Colonic mucosa (tissue), 4 donors: ENCODE measurements around the gene UBN1. TPM values are rescaled to one million over a fixed set of nuclear protein-coding genes. Genes with fewer than 3 reads are reported as not detected.

Experiments
- DNase-seq: peaks from one replicate; pipeline ENCODE4 v3.0.0-alpha.2; 2020
- H3K27ac ChIP-seq: fragments of 200-600 bp; one replicate; pipeline ENCODE4 v1.8.0; 2021
- H3K27me3 ChIP-seq: fragments of 200-600 bp; one replicate; pipeline ENCODE4 v1.8.0; 2021
- H3K36me3 ChIP-seq: fragments of 200-600 bp; one replicate; pipeline ENCODE4 v1.8.0; 2021
- H3K4me1 ChIP-seq: fragments of 200-600 bp; one replicate; pipeline ENCODE4 v1.8.0; 2021; ENCODE audit warnings: mild to moderate bottlenecking
- H3K4me3 ChIP-seq: fragments of 200-600 bp; one replicate; pipeline ENCODE4 v1.8.0; 2021
- H3K9ac ChIP-seq, 2 donors: one replicate each; pipeline ENCODE4 v1.7.0; 2013; ENCODE audit warnings: control low read depth in 2 of 2, low read depth in 2 of 2, low read length in 2 of 2
- H3K9me3 ChIP-seq: fragments of 200-600 bp; one replicate; pipeline ENCODE4 v1.8.0; 2021
- CTCF ChIP-seq: fragments of 200-600 bp; IDR thresholded peaks from one replicate; pipeline ENCODE4 v1.8.0; 2022; ENCODE audit warnings: antibody characterized with exemption, mild to moderate bottlenecking
- intact Hi-C: fragments of 100-400 bp; cut with DNase I; formaldehyde crosslinking; loops from one replicate; pipeline ENCODE4 v1.14.1; 2022
- total RNA-seq, 2 donors: library from RNA; stranded (reverse); fragmentation: NEBNext Ultra II Directional in 1 of 2; extraction: Animal tissue kit (Norgen Biotek cat#: 25700) in 1 of 2; gene quantifications; one replicate each; pipeline ENCODE4 v1.2.1, GENCODE V29; 2021
- donor health status: healthy.
- donor health status: DM: no; HTN: no; CAD: no.
- donor health status: DM: no; HTN: no; CAD: no.

Gene UBN1
- total RNA-seq, 2 donors from 2014 or later: 34.7 to 41.7 TPM

GRCh38 chr16:4811773-4812172 is 35.5 kb upstream of the UBN1 start:
- H3K4me1 ChIP-seq: no peaks in the 10 kb centered on the region
- TF ChIP-seq CTCF: no peak
- H3K27ac ChIP-seq: no peak overlapping the region
- H3K9me3 ChIP-seq: no peaks in the 10 kb centered on the region
- no peak overlapping the region for H3K4me3 ChIP-seq
- H3K9ac ChIP-seq: no peak overlapping the region
- intact Hi-C loops: no loop called here
- H3K36me3 ChIP-seq: peaks cover 4% of the 10 kb centered on the region
- DNase-seq: no peak
- no peaks in the 10 kb centered on the region for H3K27me3 ChIP-seq

DNA sequence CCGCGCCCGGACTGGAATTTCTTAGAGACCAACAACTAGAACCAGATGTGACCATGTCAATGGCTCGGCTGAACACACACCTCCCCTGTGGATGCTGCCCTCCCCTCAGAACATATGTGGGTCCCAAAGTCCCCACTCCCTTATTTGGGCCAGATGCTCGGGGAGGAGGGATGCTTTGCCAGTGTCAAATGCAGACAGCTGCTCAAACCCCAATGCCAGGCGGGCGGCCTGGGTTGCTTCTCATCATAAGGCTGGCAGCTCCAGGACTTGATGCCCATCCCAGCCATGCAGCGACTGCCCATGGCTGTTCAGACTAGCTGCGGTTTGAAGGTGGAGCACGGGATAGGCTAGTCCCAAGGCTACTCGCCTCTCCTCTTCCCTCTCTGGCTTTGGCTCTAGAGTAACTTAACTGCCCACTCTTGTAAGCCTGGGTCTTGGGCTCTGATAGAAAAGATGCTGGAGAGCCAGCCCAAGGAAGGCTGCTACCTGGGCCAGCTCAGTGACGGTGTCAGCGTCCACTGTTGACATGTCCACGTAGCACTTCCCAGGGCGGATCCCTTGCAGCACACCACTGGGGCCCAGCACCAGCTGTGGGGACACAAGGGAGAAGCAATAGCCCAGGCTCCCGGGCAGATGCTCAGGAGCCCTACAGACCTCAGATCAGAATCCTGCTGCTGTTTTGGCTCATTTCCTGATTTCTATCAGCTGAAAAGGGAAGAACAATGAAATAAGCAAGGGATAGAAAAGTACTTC is 33.9 kb upstream of the UBN1 start:
- no peaks in the 10 kb centered on the region for H3K4me1 ChIP-seq
- H3K9ac ChIP-seq: no peak overlapping the region
- no peak for DNase-seq
- no peak for TF ChIP-seq CTCF
- H3K36me3 ChIP-seq: peaks cover 3% of the 10 kb centered on the region
- H3K4me3 ChIP-seq: no peak overlapping the region
- no peaks in the 10 kb centered on the region for H3K27me3 ChIP-seq
- no peaks in the 10 kb centered on the region for H3K9me3 ChIP-seq
- H3K27ac ChIP-seq: no peak overlapping the region
- intact Hi-C loops: no loop called here

DNA sequence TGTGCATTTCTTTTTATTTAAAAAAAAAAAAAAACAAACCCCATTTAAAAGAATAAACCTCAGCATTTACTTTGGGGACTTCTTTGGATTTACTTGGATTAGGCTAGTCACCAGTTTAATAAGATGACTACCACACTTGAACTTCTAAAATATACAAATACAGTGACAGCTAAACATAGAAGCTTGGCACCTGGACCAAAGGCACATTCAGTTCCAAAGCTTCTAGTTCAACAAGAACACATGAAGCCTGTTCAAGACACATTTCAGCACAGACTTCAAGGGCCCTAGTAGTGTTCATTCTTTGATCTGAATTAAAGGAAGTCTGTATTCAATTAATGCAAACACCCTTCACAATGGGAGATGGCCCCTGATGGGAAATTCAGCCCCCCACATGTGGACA is 33.2 kb upstream of the UBN1 start:
- Histone ChIP-seq H3K36me3 (peaks cover 3% of the 10 kb centered on the region), H3K9me3 (no peaks in the 10 kb centered on the region), H3K4me1 (no peaks in the 10 kb centered on the region), H3K27ac (no peak overlapping the region), H3K4me3 (no peak overlapping the region), H3K9ac (no peak overlapping the region), H3K27me3 (no peaks in the 10 kb centered on the region)
- no peak for TF ChIP-seq CTCF
- intact Hi-C loops: no loop called here
- no peak for DNase-seq

GRCh38 chr16:4814542-4815173 is 32.6 kb upstream of the UBN1 start:
- H3K27ac ChIP-seq: no peak overlapping the region
- intact Hi-C loops: no loop called here

GRCh38 chr16:4820652-4821051 is 26.6 kb upstream of the UBN1 start:
- TF ChIP-seq CTCF: no peak
- peaks cover 21% of the 10 kb centered on the region for H3K36me3 ChIP-seq

More at GRCh38 chr16:4814542-4815173, 32.6 kb upstream of the UBN1 start:
- no peaks in the 10 kb centered on the region for H3K4me1 ChIP-seq
- no peaks in the 10 kb centered on the region for H3K27me3 ChIP-seq
- TF ChIP-seq CTCF: no peak
- H3K9ac ChIP-seq: no peak overlapping the region
- peaks cover 3% of the 10 kb centered on the region for H3K36me3 ChIP-seq
- DNase-seq: no peak
- no peak overlapping the region for H3K4me3 ChIP-seq
- no peaks in the 10 kb centered on the region for H3K9me3 ChIP-seq

More at GRCh38 chr16:4820652-4821051, 26.6 kb upstream of the UBN1 start:
- DNase-seq: no peak
- intact Hi-C loops: no loop called here
- H3K27me3 ChIP-seq: no peaks in the 10 kb centered on the region
- no peak overlapping the region for H3K27ac ChIP-seq
- no peaks in the 10 kb centered on the region for H3K9me3 ChIP-seq
- no peak overlapping the region for H3K9ac ChIP-seq
- no peak overlapping the region for H3K4me3 ChIP-seq
- H3K4me1 ChIP-seq: no peaks in the 10 kb centered on the region
